ENCODE measurements around the gene HS3ST1. TPM values are rescaled to one million over a fixed set of nuclear protein-coding genes. Genes with fewer than 3 reads are reported as not detected.

The HS3ST1 gene
- total RNA-seq, 1 experiment from 2014 or later: 134 TPM

- ChIA-PET POLR2A (no interaction called here), CTCF (interaction anchor here (0.6 to 0.8 kb wide), 2 partner anchors 8 to 577 kb away, joined by 3 read pairs; no protein-coding TSS in a partner anchor), RAD21 (ENCODE audit: low non-redundant PET in 1 of 2, low total read pairs in 2 of 2, uncharacterized antibody in 2 of 2, unreplicated experiment in 2 of 2) (no interaction called here)
- TF ChIP-seq JUND (IDR thresholded peaks at IDR 0.05) (no peak), POLR2AphosphoS5 (IDR thresholded peaks at IDR 0.05; ENCODE audit: low read depth, low read length) (peak; percentile 46; the same call in 1 of the 2 replicates)
- Histone ChIP-seq H3K4me3 (replicated peaks in 1 of 2; ENCODE audit: low read depth in 1 of 2, low read length in 2 of 2) (no peak overlapping the region), H3K27me3 (ENCODE audit: insufficient read depth, low read length) (no peaks in the 10 kb centered on the region), H4K20me1 (ENCODE audit: insufficient read depth) (peaks cover 43% of the 10 kb centered on the region), H2AFZ (ENCODE audit: low read depth, low read length, poor library complexity, severe bottlenecking) (no peak overlapping the region), H3K4me1 (ENCODE audit: control insufficient read depth in 1 of 2, insufficient read depth in 2 of 2, low read length in 2 of 2) (peaks cover 3 to 47% of the 10 kb centered on the region in 2 experiments; a peak in 2 of 4 replicates), H3K4me2 (ENCODE audit: low read length) (no peak overlapping the region), H3K27ac (ENCODE audit: low read depth, low read length) (no peak overlapping the region), H3K36me3 (ENCODE audit: control insufficient read depth in 1 of 2, insufficient read depth in 2 of 2, low read length in 2 of 2) (peaks cover 26 to 81% of the 10 kb centered on the region in 2 experiments), H3K9me3 (ENCODE audit: control insufficient read depth in 1 of 2, insufficient read depth in 1 of 2, low read depth in 1 of 2, low read length in 2 of 2) (no peaks in the 10 kb centered on the region), H3K79me2 (ENCODE audit: insufficient read depth, low read length) (peaks cover 100% of the 10 kb centered on the region), H3K9me2 (ENCODE audit: insufficient read depth) (no peaks in the 10 kb centered on the region), H3K9ac (ENCODE audit: low read length) (no peak overlapping the region)
- no TSS peak for BruUV-seq (replicated peaks)
- ATAC-seq (no peak), DNase-seq (ENCODE audit: low read depth, low spot score) (no peak)
- intact Hi-C loops (cut with micrococcal nuclease): no loop called here
These were observed 13.2 kb downstream of the HS3ST1 start for GRCh38 chr4:11415409-11416070.

- ATAC-seq: no peak
- TF ChIP-seq FOSL1 (IDR thresholded peaks at IDR 0.05; ENCODE audit: low read depth) (0 out of 2 replicates have a peak, but pooled peaks have one; percentile 9), ATF3 (IDR thresholded peaks at IDR 0.05) (no peak), JUND (IDR thresholded peaks at IDR 0.05) (peak; percentile 4; the same call in 1 of the 2 replicates)
- H3K36me3 ChIP-seq (ENCODE audit: control insufficient read depth in 1 of 2, insufficient read depth in 2 of 2, low read length in 2 of 2): peaks cover 37 to 78% of the 10 kb centered on the region in 2 experiments
- intact Hi-C loops (cut with micrococcal nuclease): no loop called here
- H3K9me3 ChIP-seq (ENCODE audit: control insufficient read depth in 1 of 2, insufficient read depth in 1 of 2, low read depth in 1 of 2, low read length in 2 of 2): no peaks in the 10 kb centered on the region
- peaks cover 100% of the 10 kb centered on the region for H3K79me2 ChIP-seq (ENCODE audit: insufficient read depth, low read length)
- no peaks in the 10 kb centered on the region for H3K9me2 ChIP-seq (ENCODE audit: insufficient read depth)
- H3K27ac ChIP-seq (ENCODE audit: low read depth, low read length): no peak overlapping the region
- no TSS peak for BruUV-seq (replicated peaks)
- H3K4me1 ChIP-seq (ENCODE audit: control insufficient read depth in 1 of 2, insufficient read depth in 2 of 2, low read length in 2 of 2): peaks cover 3 to 43% of the 10 kb centered on the region in 2 experiments; a peak in 1 of 4 replicates
- no peak overlapping the region for H2AFZ ChIP-seq (ENCODE audit: low read depth, low read length, poor library complexity, severe bottlenecking)
- H3K4me3 ChIP-seq (replicated peaks in 1 of 2; ENCODE audit: low read depth in 1 of 2, low read length in 2 of 2): no peak overlapping the region
- no peaks in the 10 kb centered on the region for H3K27me3 ChIP-seq (ENCODE audit: insufficient read depth, low read length)
- H3K9ac ChIP-seq (ENCODE audit: low read length): no peak overlapping the region
- CTCF ChIA-PET: no interaction called here
- no peak overlapping the region for H3K4me2 ChIP-seq (ENCODE audit: low read length)
- peaks cover 37% of the 10 kb centered on the region for H4K20me1 ChIP-seq (ENCODE audit: insufficient read depth)
- RAD21 ChIA-PET (ENCODE audit: low non-redundant PET in 1 of 2, low total read pairs in 2 of 2, uncharacterized antibody in 2 of 2, unreplicated experiment in 2 of 2): no interaction called here
- DNase-seq (ENCODE audit: low read depth, low spot score): no peak
- POLR2A ChIA-PET: no interaction called here
These were observed 16.5 kb downstream of the HS3ST1 start for GRCh38 chr4:11412211-11412610.

Measured in HCT116 (cell line).